ENCODE data around the gene BRMS1L.

Gene BRMS1L

GRCh38 chr14:35865611-35866324 is 39.6 kb downstream of the BRMS1L start:
- DNase-seq (ENCODE audit: low spot score) = no peak

- no peak for DNase-seq (ENCODE audit: low spot score)
Measured at GRCh38 chr14:35866595-35867279, 40.6 kb downstream of the BRMS1L start.

GRCh38 chr14:35867280-35867629 is 41.1 kb downstream of the BRMS1L start:
- no peak for DNase-seq (ENCODE audit: low spot score)

- DNase-seq (ENCODE audit: low spot score) = no peak
Measured at GRCh38 chr14:35875296-35875695, 49.2 kb downstream of the BRMS1L start.

GRCh38 chr14:35877276-35877675 is 51.1 kb downstream of the BRMS1L start:
- no peak for DNase-seq (ENCODE audit: low spot score)

- peak; percentile 75 for DNase-seq (ENCODE audit: low spot score)
Measured at GRCh38 chr14:35878272-35879150, 52.4 kb downstream of the BRMS1L start.

GRCh38 chr14:35879151-35879648 is 53.1 kb downstream of the BRMS1L start:
- DNase-seq (ENCODE audit: low spot score) = no peak

- DNase-seq (ENCODE audit: low spot score) = peak; percentile 35
Measured at GRCh38 chr14:35879654-35880249, 53.6 kb downstream of the BRMS1L start.

- no peak for DNase-seq (ENCODE audit: low spot score)
Measured at GRCh38 chr14:35881280-35881679, 55.1 kb downstream of the BRMS1L start.

- DNase-seq (ENCODE audit: low spot score) = peak; percentile 18
Measured at GRCh38 chr14:35883677-35884293, 57.6 kb downstream of the BRMS1L start.

- DNase-seq (ENCODE audit: low spot score) = no peak
Measured at GRCh38 chr14:35890308-35890707, 64.2 kb downstream of the BRMS1L start.

- no peak for DNase-seq (ENCODE audit: low spot score)
Measured at GRCh38 chr14:35895256-35895655, 69.1 kb downstream of the BRMS1L start.

- no peak for DNase-seq (ENCODE audit: low spot score)
Measured at GRCh38 chr14:35897616-35898111, 71.5 kb downstream of the BRMS1L start.

- DNase-seq (ENCODE audit: low spot score) = no peak
Measured at GRCh38 chr14:35898217-35898775, 72.2 kb downstream of the BRMS1L start.

GRCh38 chr14:35900741-35901140 is 74.6 kb downstream of the BRMS1L start:
- DNase-seq (ENCODE audit: low spot score) = no peak

- DNase-seq (ENCODE audit: low spot score) = no peak
Measured at GRCh38 chr14:35909665-35910064, 83.5 kb downstream of the BRMS1L start.

- DNase-seq (ENCODE audit: low spot score) = no peak
Measured at GRCh38 chr14:35910191-35910590, 84.1 kb downstream of the BRMS1L start.

- no peak for DNase-seq (ENCODE audit: low spot score)
Measured at GRCh38 chr14:35911097-35911496, 85.0 kb downstream of the BRMS1L start.

GRCh38 chr14:35915185-35915584 is 89.0 kb downstream of the BRMS1L start:
- DNase-seq (ENCODE audit: low spot score) = no peak

- DNase-seq (ENCODE audit: low spot score) = no peak
Measured at GRCh38 chr14:35915775-35916174, 89.6 kb downstream of the BRMS1L start.

Data from COLO829 (cell line).